NCI-H2227 treated with DMSO at 0.1 percent for 48 hours (cell line): ENCODE measurements around the gene RUNX3.

ENCODE experiments used
- DNase-seq: peaks from one replicate; lab custom pipeline; 2025; lab: John Stamatoyannopoulos, UW

Gene RUNX3

GRCh38 chr1:24881034-24881433, 49.0 kb downstream of the RUNX3 start:
- no peak for DNase-seq

- no peak for DNase-seq
These were observed 51.0 kb downstream of the RUNX3 start for GRCh38 chr1:24878775-24879742.

- DNase-seq: no peak
These were observed 52.0 kb downstream of the RUNX3 start for GRCh38 chr1:24878045-24878444.

GRCh38 chr1:24875991-24876506, 54.0 kb downstream of the RUNX3 start:
- no peak for DNase-seq

GRCh38 chr1:24875257-24875656, 54.8 kb downstream of the RUNX3 start:
- no peak for DNase-seq

- no peak for DNase-seq
These were observed 55.4 kb downstream of the RUNX3 start for GRCh38 chr1:24874611-24875234.

- DNase-seq: no peak
These were observed 56.0 kb downstream of the RUNX3 start for GRCh38 chr1:24874056-24874455.

- DNase-seq: no peak
These were observed 56.9 kb downstream of the RUNX3 start for GRCh38 chr1:24873148-24873547.

- DNase-seq: no peak
These were observed 57.8 kb downstream of the RUNX3 start for GRCh38 chr1:24872061-24872850.

- no peak for DNase-seq
These were observed 58.7 kb downstream of the RUNX3 start for GRCh38 chr1:24871306-24871901.

GRCh38 chr1:24870551-24871195, 59.4 kb downstream of the RUNX3 start:
- DNase-seq: no peak

- no peak for DNase-seq
These were observed 61.8 kb downstream of the RUNX3 start for GRCh38 chr1:24868016-24868875.

- DNase-seq: no peak
These were observed 62.8 kb downstream of the RUNX3 start for GRCh38 chr1:24867084-24867870.

GRCh38 chr1:24866211-24867083, 63.6 kb downstream of the RUNX3 start:
- no peak for DNase-seq

- DNase-seq: no peak
These were observed 64.5 kb downstream of the RUNX3 start for GRCh38 chr1:24865587-24865986.

- DNase-seq: no peak
These were observed 64.9 kb downstream of the RUNX3 start for GRCh38 chr1:24865168-24865567.

GRCh38 chr1:24864370-24864777, 65.7 kb downstream of the RUNX3 start:
- DNase-seq: no peak

- DNase-seq: no peak
These were observed 67.1 kb downstream of the RUNX3 start for GRCh38 chr1:24862775-24863483.
